ENCODE measurements around the gene CD47.

Gene CD47

GRCh38 chr3:108028896-108029295 lies 61.9 kb downstream of the CD47 start:
- H3K4me3 ChIP-seq (ENCODE audit: low read depth, low read length), result no peak overlapping the region
- no peaks in the 10 kb centered on the region for H3K4me1 ChIP-seq
- H3K27me3 ChIP-seq, result no peaks in the 10 kb centered on the region
- no peaks in the 10 kb centered on the region for H3K36me3 ChIP-seq
- TF ChIP-seq CTCF (IDR thresholded peaks at IDR 0.05; ENCODE audit: low read depth, low read length), result no peak
- H3K9me3 ChIP-seq, result no peaks in the 10 kb centered on the region
- no peak for DNase-seq

- Histone ChIP-seq H3K27me3 (no peaks in the 10 kb centered on the region), H3K9me3 (no peaks in the 10 kb centered on the region), H3K4me1 (no peaks in the 10 kb centered on the region), H3K36me3 (no peaks in the 10 kb centered on the region), H3K4me3 (ENCODE audit: low read depth, low read length) (no peak overlapping the region)
- no peak for TF ChIP-seq CTCF (IDR thresholded peaks at IDR 0.05; ENCODE audit: low read depth, low read length)
- no peak for DNase-seq
Measured at GRCh38 chr3:108025177-108025576, 65.7 kb downstream of the CD47 start.

GRCh38 chr3:108024146-108024850 lies 66.5 kb downstream of the CD47 start:
- Histone ChIP-seq H3K27me3 (no peaks in the 10 kb centered on the region), H3K4me1 (no peaks in the 10 kb centered on the region), H3K4me3 (ENCODE audit: low read depth, low read length) (no peak overlapping the region), H3K9me3 (no peaks in the 10 kb centered on the region), H3K36me3 (no peaks in the 10 kb centered on the region)
- DNase-seq, result no peak
- TF ChIP-seq CTCF (IDR thresholded peaks at IDR 0.05; ENCODE audit: low read depth, low read length), result no peak

- TF ChIP-seq CTCF (IDR thresholded peaks at IDR 0.05; ENCODE audit: low read depth, low read length), result no peak
- H3K4me1 ChIP-seq, result no peaks in the 10 kb centered on the region
- no peaks in the 10 kb centered on the region for H3K9me3 ChIP-seq
- H3K27me3 ChIP-seq, result no peaks in the 10 kb centered on the region
- H3K4me3 ChIP-seq (ENCODE audit: low read depth, low read length), result no peak overlapping the region
- DNase-seq, result no peak
- no peaks in the 10 kb centered on the region for H3K36me3 ChIP-seq
Measured at GRCh38 chr3:108022256-108023150, 68.3 kb downstream of the CD47 start.

GRCh38 chr3:108021533-108021932 lies 69.3 kb downstream of the CD47 start:
- no peak for TF ChIP-seq CTCF (IDR thresholded peaks at IDR 0.05; ENCODE audit: low read depth, low read length)

GRCh38 chr3:108021131-108021530 lies 69.7 kb downstream of the CD47 start:
- no peak for DNase-seq
- Histone ChIP-seq H3K36me3 (no peaks in the 10 kb centered on the region), H3K9me3 (no peaks in the 10 kb centered on the region), H3K4me3 (ENCODE audit: low read depth, low read length) (no peak overlapping the region), H3K4me1 (no peaks in the 10 kb centered on the region), H3K27me3 (no peaks in the 10 kb centered on the region)
- TF ChIP-seq CTCF (IDR thresholded peaks at IDR 0.05; ENCODE audit: low read depth, low read length), result no peak

More at GRCh38 chr3:108021533-108021932, 69.3 kb downstream of the CD47 start:
- Histone ChIP-seq H3K4me3 (ENCODE audit: low read depth, low read length) (no peak overlapping the region), H3K27me3 (no peaks in the 10 kb centered on the region), H3K4me1 (no peaks in the 10 kb centered on the region), H3K36me3 (no peaks in the 10 kb centered on the region), H3K9me3 (no peaks in the 10 kb centered on the region)
- no peak for DNase-seq
